ENCODE data around the gene GLRX5.

DNA sequence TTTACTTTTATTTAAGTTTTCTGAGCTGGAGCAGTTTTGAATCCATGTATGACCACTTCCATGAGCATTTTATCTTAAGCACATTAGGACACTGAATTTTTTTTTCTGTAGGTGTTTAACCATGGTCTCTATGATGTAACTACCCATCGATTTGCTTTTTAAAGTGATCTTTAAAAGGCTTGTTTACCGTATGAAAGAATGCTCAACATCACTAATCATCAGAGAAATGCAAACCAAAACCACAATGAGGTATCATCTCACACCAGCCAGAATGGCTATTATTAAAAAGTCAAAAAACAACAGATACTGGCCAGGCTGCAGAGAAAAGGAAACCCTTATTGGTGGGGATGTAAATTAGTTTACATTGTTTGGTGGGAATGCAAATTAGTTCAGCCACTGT is 23.0 kb downstream of the GLRX5 start:
- TF ChIP-seq ZFX (IDR thresholded peaks at IDR 0.05) (no peak), ELF1 (IDR thresholded peaks at IDR 0.05; ENCODE audit: borderline replicate concordance, low read depth) (no peak), SIN3A (IDR thresholded peaks at IDR 0.05; ENCODE audit: low read depth) (no peak), YY1 (IDR thresholded peaks at IDR 0.05; ENCODE audit: extremely low read depth, insufficient replicate concordance, low read depth, low read length) (no peak), CEBPB (IDR thresholded peaks at IDR 0.05; ENCODE audit: low read depth) (no peak)
- TF ChIP-seq, protein P1, sequence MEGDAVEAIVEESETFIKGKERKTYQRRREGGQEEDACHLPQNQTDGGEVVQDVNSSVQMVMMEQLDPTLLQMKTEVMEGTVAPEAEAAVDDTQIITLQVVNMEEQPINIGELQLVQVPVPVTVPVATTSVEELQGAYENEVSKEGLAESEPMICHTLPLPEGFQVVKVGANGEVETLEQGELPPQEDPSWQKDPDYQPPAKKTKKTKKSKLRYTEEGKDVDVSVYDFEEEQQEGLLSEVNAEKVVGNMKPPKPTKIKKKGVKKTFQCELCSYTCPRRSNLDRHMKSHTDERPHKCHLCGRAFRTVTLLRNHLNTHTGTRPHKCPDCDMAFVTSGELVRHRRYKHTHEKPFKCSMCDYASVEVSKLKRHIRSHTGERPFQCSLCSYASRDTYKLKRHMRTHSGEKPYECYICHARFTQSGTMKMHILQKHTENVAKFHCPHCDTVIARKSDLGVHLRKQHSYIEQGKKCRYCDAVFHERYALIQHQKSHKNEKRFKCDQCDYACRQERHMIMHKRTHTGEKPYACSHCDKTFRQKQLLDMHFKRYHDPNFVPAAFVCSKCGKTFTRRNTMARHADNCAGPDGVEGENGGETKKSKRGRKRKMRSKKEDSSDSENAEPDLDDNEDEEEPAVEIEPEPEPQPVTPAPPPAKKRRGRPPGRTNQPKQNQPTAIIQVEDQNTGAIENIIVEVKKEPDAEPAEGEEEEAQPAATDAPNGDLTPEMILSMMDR (IDR thresholded peaks at IDR 0.05 in 2 of 3, conservative IDR thresholded peaks at IDR 0.05 in 1 of 3; ENCODE audit: borderline replicate concordance in 1 of 3, insufficient read depth in 1 of 3, low read depth in 2 of 3, low read length in 2 of 3): no peak
- TF ChIP-seq, protein P2, sequence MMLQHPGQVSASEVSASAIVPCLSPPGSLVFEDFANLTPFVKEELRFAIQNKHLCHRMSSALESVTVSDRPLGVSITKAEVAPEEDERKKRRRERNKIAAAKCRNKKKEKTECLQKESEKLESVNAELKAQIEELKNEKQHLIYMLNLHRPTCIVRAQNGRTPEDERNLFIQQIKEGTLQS (IDR thresholded peaks at IDR 0.05): no peak
